HG03469 (cell line): ENCODE results near the gene CRHR1.
"Not testable (repeated sequence)": the region's sequence is repeated elsewhere in the genome, so short reads cannot be mapped to it uniquely, and the experiment has no call there.

Experiments used
- ATAC-seq: cut with Tn5 transposase; IDR thresholded peaks from one replicate; pipeline ENCODE4 v1.9.1; 2021; ENCODE audit warnings: mild to moderate bottlenecking, moderate library complexity, moderate number of reproducible peaks; ENCODE audit not compliant: unreplicated experiment

CRHR1 gene

GRCh38 chr17:45857977-45858708 is 74.0 kb downstream of the CRHR1 start:
- ATAC-seq, result no peak

GRCh38 chr17:45861165-45861564 is 77.0 kb downstream of the CRHR1 start:
- ATAC-seq, result no peak

GRCh38 chr17:45862127-45862526 is 78.0 kb downstream of the CRHR1 start:
- ATAC-seq, result not testable (repeated sequence)

DNA sequence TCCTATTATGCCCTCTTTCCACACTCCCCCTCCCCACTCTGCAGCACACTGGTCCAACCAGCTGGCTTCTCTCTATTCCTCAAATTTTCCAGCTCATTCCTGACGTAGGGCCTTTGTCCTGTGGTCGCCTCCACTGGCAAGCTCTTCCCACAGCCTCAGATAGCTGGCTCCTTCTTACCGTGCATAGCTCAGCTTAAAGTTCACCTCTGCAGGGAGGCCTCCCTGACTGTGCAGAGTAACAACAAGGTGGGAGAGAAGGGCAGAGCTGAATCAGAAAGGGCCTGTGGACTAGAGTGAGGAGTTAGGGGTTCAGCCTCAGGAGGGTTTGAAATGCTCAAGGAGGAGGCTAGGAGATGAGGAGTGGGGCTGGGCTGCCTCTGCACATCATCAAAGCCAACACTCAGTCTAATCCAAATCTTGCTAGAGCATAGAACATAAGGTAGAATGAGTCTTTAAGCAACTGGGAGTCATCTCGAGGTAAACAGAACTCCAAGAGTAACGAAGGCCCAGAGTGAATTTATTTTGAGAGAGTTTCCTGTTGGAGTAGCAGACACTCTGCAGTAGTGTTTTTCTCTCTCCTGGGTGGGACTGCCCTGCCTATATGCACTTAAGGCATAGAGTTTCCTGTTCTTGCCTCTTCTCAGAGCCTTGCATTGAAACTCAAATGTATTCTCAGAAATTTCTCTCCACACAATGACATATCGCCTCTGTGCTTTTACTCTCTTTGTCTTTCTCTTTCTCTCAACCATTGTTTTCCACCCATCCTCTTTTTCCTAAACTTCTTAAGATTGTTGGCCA is 79.9 kb downstream of the CRHR1 start:
- ATAC-seq, result no peak

GRCh38 chr17:45867171-45867570 is 83.1 kb downstream of the CRHR1 start:
- ATAC-seq, result no peak

GRCh38 chr17:45867702-45868101 is 83.6 kb downstream of the CRHR1 start:
- ATAC-seq, result no peak

GRCh38 chr17:45868276-45868675 is 84.2 kb downstream of the CRHR1 start:
- ATAC-seq, result no peak

GRCh38 chr17:45869676-45870341 is 85.7 kb downstream of the CRHR1 start:
- ATAC-seq, result no peak

DNA sequence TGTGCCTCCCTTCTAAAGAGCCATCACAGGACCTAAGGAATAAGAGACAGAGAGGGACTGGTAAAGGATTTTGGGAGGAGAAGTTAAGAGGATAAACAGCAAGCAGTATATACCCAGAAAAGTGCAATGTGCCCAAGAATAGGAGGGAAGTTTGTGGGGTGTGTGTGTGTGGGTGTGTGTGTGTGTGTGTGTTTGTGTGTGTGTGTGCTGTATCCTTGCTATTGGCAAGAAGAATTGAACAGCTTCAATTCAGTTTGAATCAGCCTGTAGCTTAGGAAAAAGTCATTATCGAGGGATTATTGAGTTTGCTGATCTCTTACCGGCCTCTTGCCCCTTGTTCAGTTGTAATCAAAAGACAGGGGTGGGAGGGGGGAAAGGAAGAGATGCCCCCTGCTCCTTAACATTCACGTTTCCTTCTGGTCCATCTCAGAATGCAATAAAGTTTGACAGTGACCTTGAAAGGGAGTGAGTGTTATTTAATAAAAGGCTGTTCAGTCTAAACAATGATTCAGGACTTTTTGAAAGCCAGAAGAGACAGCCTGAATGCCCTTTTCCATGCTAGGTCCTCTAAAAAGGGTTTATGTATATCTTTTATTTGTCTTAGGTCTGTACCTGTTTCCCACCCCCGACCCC is 86.3 kb downstream of the CRHR1 start:
- no peak for ATAC-seq

GRCh38 chr17:45871718-45872117 is 87.6 kb downstream of the CRHR1 start:
- ATAC-seq, result no peak

DNA sequence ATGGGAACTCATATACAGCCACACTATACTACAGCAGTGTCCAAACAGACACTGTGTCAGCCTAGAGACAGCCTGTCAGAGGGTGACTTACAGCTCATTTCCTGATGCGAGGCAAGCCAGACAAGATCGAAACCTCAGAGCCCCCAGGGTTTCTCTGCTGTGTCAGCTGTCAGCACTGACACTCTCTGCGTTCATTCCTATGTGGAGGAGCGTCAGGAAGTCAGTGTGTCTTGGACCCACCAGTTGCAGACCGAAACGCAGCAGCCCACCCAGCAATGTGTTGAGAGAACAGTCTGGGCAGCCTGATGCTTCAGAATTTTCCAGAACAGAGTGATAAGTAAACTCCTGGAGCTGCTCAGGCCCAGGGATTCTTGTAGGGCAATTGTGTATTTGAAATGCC is 89.6 kb downstream of the CRHR1 start:
- ATAC-seq, result no peak

GRCh38 chr17:45874151-45874550 is 90.0 kb downstream of the CRHR1 start:
- ATAC-seq, result no peak

GRCh38 chr17:45876539-45876938 is 92.4 kb downstream of the CRHR1 start:
- ATAC-seq, result no peak

GRCh38 chr17:45877467-45877866 is 93.3 kb downstream of the CRHR1 start:
- ATAC-seq, result no peak

- ATAC-seq, result no peak
Observed at GRCh38 chr17:45883063-45883462, 98.9 kb downstream of the CRHR1 start.
